NCI-H2107 treated with DMSO at 0.1 percent for 48 hours (cell line): ENCODE measurements around the gene PTPN6.
"Not testable (repeated sequence)": the region's sequence is repeated elsewhere in the genome, so short reads cannot be mapped to it uniquely, and the experiment has no call there.

Experiments
- DNase-seq: peaks from one replicate; lab custom pipeline; 2025; ENCODE audit not compliant: unreplicated experiment; lab: John Stamatoyannopoulos, UW

PTPN6 gene

DNA sequence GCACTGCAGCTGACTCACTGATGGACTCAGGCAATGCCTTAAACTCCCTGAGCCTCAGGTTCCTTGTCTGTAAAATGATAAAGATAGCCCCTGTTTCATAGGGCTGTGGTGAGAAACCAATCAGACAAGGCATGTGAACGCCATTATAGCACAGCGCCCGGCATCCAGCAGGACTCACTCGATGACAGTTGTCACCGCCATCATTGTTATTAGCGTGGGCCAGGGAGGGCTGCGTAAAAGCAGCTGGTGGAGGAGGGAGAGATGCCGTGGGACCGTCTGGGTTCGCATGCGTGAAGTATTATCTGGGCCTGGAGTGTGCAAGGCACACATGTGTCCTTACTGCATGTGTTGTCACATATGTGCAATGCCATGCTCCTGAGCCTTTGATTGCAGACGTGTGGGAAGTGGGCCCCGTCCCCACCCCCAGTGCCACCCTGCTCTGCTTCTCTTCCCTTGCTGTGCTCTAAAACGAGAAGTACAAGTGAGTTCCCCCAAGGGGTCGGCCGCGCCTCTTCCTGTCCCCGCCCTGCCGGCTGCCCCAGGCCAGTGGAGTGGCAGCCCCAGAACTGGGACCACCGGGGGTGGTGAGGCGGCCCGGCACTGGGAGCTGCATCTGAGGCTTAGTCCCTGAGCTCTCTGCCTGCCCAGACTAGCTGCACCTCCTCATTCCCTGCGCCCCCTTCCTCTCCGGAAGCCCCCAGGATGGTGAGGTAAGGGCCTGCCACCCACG is at the start of gene PTPN6:
Gene PTPN6 (plus strand): TSS at position 546 of the 730 bp plus-strand sequence. CDS start 157 bp downstream, at position 703.
- no peak for DNase-seq

GRCh38 chr12:6902448-6902847 is 48.7 kb upstream of the PTPN6 start:
- no peak for DNase-seq

- no peak for DNase-seq
Observed at GRCh38 chr12:6903722-6904121, 47.4 kb upstream of the PTPN6 start.

DNA sequence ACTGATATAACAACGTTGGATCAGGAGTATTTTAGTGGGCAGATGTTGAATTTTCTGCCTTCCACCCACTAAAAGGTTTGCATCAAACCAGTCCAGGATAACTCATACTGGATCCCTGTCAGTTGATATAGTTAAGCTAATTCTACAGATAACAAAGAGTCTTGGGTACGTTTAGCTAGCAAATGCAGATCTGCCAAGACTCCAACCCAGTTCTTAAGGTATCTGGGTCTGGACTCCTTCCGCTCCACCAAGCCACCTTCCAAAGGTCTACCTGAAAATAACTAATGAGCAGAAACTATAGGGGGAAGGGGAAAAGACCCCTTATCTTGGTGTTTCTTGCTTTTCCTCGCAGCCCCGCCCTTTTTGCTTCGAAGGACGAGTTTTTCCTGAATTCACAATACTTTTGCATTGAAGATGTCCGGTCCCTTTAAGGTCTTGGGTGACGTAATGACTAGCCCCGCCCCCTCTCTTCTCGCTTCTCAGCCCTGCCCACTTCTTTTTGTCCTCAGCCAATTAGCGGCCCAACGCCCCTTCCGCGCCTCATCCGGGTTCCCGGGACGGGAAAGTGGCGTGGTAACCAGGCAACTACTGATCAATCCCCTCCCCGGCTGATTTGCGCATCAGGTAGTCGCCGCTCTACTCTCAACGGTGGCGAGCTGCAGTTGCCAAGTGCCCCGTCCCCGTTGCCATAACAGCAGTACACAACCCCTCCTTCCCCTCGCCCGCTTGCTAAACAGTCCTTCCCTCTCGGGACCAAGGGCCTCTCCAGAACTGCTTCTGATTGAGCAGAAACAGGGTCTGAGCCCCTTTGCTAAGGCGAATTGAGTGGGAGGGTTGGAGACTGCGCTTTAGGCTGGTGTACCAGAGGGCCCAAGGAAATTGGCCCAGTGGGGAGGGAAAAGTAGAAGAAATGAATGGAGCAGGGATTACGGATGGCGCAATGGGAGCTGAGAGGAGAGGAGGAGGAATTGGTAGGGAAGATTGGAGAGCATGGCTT is 46.6 kb upstream of the PTPN6 start, which contains the start of gene LRRC23:
Gene LRRC23 (plus strand): TSS at position 543 of the 997 bp plus-strand sequence. CDS start 812 bp downstream, outside the sequence.
- peak; percentile 92 for DNase-seq

- DNase-seq = no peak
Observed at GRCh38 chr12:6905414-6906040, 45.6 kb upstream of the PTPN6 start.

- DNase-seq = not testable (repeated sequence)
Observed at GRCh38 chr12:6908141-6908540, 43.0 kb upstream of the PTPN6 start.

DNA sequence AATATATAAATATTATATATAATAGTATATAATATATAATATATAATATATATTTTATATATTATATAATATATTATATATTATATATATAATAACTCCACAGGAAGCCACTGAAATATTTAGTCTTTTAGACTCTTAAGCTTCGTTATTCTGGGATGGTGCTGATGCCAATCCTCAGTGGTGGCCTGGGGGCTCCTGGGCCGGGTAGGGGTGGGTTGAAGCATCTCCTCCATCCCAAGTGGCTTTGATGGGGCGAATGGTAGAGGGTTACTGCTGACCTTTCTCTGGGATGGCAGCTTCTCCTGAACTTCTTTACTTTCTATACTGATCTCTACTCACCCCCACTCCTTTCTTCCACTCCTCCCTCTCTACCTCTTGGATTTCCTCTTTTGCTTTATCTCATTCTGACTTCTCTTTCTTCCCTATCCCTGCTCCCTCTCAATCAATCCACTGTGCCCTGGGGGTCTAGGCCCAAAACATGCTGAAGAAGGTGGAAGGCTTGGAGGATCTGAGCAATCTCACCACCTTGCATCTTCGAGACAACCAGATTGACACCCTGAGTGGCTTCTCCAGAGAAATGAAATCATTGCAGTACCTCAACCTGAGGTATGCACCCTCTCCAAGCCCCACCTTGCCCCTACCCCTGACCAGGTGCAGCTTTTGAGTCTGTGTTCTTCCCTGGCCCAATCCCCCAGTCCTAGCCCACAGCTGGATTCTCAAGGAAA is 41.6 kb upstream of the PTPN6 start:
- no peak for DNase-seq

DNA sequence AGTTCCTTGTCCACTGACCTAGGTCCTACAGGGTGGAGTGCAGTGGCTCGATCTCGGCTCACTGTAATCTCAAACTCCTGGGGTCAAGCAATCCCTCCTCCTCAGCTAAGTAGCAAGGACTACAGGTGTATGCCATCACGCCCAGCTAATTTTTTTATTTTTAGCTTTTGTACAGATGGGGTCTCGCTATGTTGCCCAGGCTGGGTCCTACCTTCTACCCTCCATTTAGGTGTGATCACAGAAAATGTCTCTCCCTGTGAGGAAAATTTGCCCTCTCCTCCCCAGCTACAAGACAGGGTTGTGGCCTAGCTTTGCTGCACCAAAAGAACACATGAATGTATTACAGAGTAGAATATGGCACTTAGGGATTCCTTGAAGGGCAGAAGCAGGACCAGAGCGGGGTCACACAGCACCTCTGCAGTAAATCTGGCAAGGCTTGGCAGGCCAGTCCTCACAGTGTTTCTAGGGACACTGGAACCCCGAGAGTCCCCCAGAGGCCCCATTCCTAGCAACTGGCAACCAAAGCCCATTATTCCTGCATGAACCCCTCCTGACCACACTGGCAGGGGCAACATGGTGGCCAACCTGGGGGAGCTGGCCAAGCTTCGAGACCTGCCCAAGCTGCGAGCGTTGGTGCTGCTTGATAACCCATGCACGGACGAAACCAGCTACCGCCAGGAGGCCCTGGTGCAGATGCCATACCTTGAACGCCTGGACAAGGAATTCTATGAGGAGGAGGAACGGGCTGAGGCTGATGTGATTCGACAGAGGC is 38.8 kb upstream of the PTPN6 start:
- no peak for DNase-seq

DNA sequence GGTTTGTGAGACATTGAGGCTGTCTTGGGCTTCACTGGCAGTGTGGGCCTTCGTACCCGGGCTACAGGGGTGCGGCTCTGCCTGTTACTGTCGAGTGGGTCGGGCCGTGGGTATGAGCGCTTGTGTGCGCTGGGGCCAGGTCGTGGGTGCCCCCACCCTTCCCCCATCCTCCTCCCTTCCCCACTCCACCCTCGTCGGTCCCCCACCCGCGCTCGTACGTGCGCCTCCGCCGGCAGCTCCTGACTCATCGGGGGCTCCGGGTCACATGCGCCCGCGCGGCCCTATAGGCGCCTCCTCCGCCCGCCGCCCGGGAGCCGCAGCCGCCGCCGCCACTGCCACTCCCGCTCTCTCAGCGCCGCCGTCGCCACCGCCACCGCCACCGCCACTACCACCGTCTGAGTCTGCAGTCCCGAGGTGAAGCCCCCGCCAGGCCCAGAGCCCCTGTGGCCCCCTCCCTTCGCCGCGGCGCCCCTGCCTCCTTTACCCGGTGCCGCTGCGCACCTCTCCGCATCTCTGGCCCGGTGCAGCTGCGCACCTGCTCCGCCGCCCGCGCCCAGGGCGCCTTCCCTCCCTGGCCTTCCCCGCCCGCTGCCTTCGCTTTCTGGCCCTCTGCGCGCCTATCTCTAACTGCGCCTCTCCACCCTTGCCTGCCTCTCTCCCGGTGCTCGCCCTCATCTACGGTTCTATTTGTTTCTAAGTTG is 36.8 kb upstream of the PTPN6 start, which contains the start of gene ENO2:
Gene ENO2 (plus strand): TSS at position 335 of the 701 bp plus-strand sequence. CDS start 1,253 bp downstream, outside the sequence.
- DNase-seq = peak; percentile 44

GRCh38 chr12:6914947-6915788 is 36.0 kb upstream of the PTPN6 start:
- DNase-seq = peak; percentile 9

- DNase-seq = no peak
Observed at GRCh38 chr12:6915789-6916285, 35.3 kb upstream of the PTPN6 start.

GRCh38 chr12:6916426-6917200 is 34.5 kb upstream of the PTPN6 start:
- no peak for DNase-seq

GRCh38 chr12:6917491-6918231 is 33.5 kb upstream of the PTPN6 start:
- DNase-seq = no peak

GRCh38 chr12:6919588-6919987 is 31.6 kb upstream of the PTPN6 start:
- DNase-seq = no peak

DNA sequence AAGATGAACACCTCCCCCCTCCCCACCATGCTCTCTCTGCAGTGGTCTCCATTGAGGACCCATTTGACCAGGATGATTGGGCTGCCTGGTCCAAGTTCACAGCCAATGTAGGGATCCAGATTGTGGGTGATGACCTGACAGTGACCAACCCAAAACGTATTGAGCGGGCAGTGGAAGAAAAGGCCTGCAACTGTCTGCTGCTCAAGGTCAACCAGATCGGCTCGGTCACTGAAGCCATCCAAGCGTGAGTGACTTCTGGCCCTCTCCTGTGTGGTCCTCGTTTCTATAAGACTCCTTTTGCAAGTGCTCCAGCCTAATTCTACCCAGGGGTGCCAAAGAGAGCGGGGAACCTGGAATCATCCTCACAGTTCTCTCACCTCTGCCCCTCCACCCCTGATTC is 29.6 kb upstream of the PTPN6 start:
- no peak for DNase-seq
